Fibroblast of lung (primary cell): ENCODE measurements around the gene CASP10. TPM values are rescaled to one million over a fixed set of nuclear protein-coding genes. Genes with fewer than 3 reads are reported as not detected.

ENCODE experiments used
- DNase-seq, 2 donors: peaks; one replicate each; pipeline versions ENCODE4 v3.0.0 to v3.0.0-alpha.2; 2010; ENCODE audit warnings: low read depth in 2 of 2
- H2AFZ ChIP-seq: 2 replicates; pipeline ENCODE4 v1.5.1; 2012; ENCODE audit warnings: low read length, control low read depth, inconsistent platforms
- H3K27ac ChIP-seq: 2 replicates; pipeline ENCODE4 v1.5.1; 2011; ENCODE audit warnings: low read length, control low read depth; ENCODE audit not compliant: insufficient read depth
- H3K27me3 ChIP-seq: 2 replicates; pipeline ENCODE4 v1.5.1; 2011; ENCODE audit warnings: mild to moderate bottlenecking, low read length; ENCODE audit not compliant: control insufficient read depth, insufficient read depth
- H3K36me3 ChIP-seq: 2 replicates; pipeline ENCODE4 v1.5.1; 2011; ENCODE audit warnings: low read length; ENCODE audit not compliant: control insufficient read depth, insufficient read depth
- H3K4me1 ChIP-seq: 2 replicates; pipeline ENCODE4 v1.5.1; 2011; ENCODE audit warnings: low read length; ENCODE audit not compliant: control insufficient read depth, insufficient read depth; ENCODE audit errors: extremely low read depth
- H3K4me2 ChIP-seq: 2 replicates; pipeline ENCODE4 v1.5.1; 2011; ENCODE audit warnings: low read length, control low read depth; ENCODE audit not compliant: insufficient read depth; ENCODE audit errors: extremely low read depth
- H3K4me3 ChIP-seq, 4 experiments: fragments of 200-600 bp in 1 of 4; sonication (generic) in 1 of 4; replicated peaks in 1 of 4; 2 replicates each; pipeline ENCODE4 v1.5.1; 2011 to 2016; ENCODE audit warnings: low read length in 4 of 4, low read depth in 3 of 4, mild to moderate bottlenecking in 3 of 4, control low read depth in 2 of 4, inconsistent platforms in 1 of 4, mixed read lengths in 1 of 4; ENCODE audit not compliant: insufficient read depth in 1 of 4; ENCODE audit errors: control extremely low read depth in 1 of 4
- H3K79me2 ChIP-seq: 2 replicates; pipeline ENCODE4 v1.5.1; 2012; ENCODE audit warnings: mild to moderate bottlenecking, low read length, inconsistent platforms; ENCODE audit not compliant: control insufficient read depth, insufficient read depth
- H3K9ac ChIP-seq: 2 replicates; pipeline ENCODE4 v1.5.1; 2011; ENCODE audit warnings: mild to moderate bottlenecking, low read length, control low read depth; ENCODE audit not compliant: insufficient read depth
- H3K9me3 ChIP-seq: 2 replicates; pipeline ENCODE4 v1.5.1; 2012; ENCODE audit warnings: low read depth, low read length; ENCODE audit not compliant: control insufficient read depth, insufficient read depth
- H4K20me1 ChIP-seq: 2 replicates; pipeline ENCODE4 v1.5.1; 2011; ENCODE audit warnings: low read length; ENCODE audit not compliant: control insufficient read depth, insufficient read depth; ENCODE audit errors: extremely low read depth
- EZH2 ChIP-seq: IDR thresholded peaks from 2 replicates; pipeline ENCODE4 v1.5.1; 2012; ENCODE audit warnings: low read length, control low read depth, mild to moderate bottlenecking; ENCODE audit errors: missing control alignments
- polyA plus RNA-seq, 2 donors: library from polyadenylated mRNA; depleted of rRNA in 1 of 2; stranded (reverse) in 1 of 2; unstranded in 1 of 2; fragments of >200 nt; gene quantifications; 2 replicates each; pipeline ENCODE4 v1.2.1, GENCODE V29; 2011 to 2012; ENCODE audit warnings: missing spikeins in 1 of 2
- total RNA-seq: library from RNA; depleted of rRNA; stranded (reverse); fragments of >200 nt; gene quantifications from 2 replicates; pipeline ENCODE4 v1.2.1, GENCODE V29; 2014
- TF ChIP-seq, protein P1 (sequence below), 2 donors: IDR thresholded peaks in 1 of 2; conservative IDR thresholded peaks in 1 of 2; 1 replicate in 1 of 2; 2 replicates in 1 of 2; pipeline ENCODE4 v1.5.1; 2011 to 2012; ENCODE audit warnings: low read length in 2 of 2, control low read depth in 1 of 2, inconsistent platforms in 1 of 2, low read depth in 1 of 2, mild to moderate bottlenecking in 1 of 2

Gene CASP10
- total and polyA plus RNA-seq, 2 donors (not counting 1 experiment from before 2014, with no cell fraction given) = 5.5 to 8.1 TPM

DNA sequence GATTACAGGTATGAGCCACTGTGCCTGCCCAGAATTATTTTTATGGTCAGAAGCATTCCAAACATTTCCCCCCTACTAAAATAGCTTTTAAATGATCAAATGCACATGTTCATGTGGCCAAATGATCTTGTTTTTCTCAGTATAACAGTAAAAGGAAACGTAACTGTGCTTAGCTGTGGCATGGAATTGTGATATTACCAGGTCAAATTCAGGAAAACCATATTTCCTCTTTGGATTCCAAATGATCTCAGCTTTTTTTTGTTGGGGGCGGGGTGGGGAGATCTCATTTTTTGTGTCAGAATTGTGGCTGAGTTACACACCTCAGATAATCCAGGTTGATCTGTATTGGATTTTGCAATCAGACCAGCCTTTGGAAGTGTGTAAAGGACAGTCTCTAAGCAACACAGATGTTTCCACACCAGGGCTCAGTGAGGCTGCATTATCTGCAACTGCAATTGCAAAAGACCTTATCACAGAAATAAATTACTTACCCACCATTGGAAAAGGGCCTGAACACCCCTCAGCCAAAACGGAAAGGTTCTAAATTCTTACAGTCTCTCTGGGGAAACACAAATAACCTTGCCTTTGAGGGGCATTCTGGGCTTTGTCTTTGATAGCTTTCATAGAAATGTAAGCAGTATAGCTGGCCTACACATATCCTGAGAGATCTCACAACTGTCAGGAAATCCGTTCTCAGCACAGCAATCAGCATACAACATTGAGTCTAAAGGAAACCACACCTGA, 8.4 kb downstream of the CASP10 start:
- no peak for TF ChIP-seq EZH2
- TF ChIP-seq, protein P1, sequence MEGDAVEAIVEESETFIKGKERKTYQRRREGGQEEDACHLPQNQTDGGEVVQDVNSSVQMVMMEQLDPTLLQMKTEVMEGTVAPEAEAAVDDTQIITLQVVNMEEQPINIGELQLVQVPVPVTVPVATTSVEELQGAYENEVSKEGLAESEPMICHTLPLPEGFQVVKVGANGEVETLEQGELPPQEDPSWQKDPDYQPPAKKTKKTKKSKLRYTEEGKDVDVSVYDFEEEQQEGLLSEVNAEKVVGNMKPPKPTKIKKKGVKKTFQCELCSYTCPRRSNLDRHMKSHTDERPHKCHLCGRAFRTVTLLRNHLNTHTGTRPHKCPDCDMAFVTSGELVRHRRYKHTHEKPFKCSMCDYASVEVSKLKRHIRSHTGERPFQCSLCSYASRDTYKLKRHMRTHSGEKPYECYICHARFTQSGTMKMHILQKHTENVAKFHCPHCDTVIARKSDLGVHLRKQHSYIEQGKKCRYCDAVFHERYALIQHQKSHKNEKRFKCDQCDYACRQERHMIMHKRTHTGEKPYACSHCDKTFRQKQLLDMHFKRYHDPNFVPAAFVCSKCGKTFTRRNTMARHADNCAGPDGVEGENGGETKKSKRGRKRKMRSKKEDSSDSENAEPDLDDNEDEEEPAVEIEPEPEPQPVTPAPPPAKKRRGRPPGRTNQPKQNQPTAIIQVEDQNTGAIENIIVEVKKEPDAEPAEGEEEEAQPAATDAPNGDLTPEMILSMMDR (conservative IDR thresholded peaks at IDR 0.05 in 1 of 2, IDR thresholded peaks at IDR 0.05 in 1 of 2; ENCODE audit: low read depth in 1 of 2, low read length in 2 of 2) = no peak
- H4K20me1 ChIP-seq = no peaks in the 10 kb centered on the region
- no peaks in the 10 kb centered on the region for H3K4me1 ChIP-seq
- no peak overlapping the region for H3K27ac ChIP-seq
- H3K79me2 ChIP-seq = no peaks in the 10 kb centered on the region
- no peak for DNase-seq
- no peak overlapping the region for H3K4me3 ChIP-seq
- no peaks in the 10 kb centered on the region for H3K36me3 ChIP-seq
- H3K9me3 ChIP-seq = no peaks in the 10 kb centered on the region
- no peak overlapping the region for H3K9ac ChIP-seq
- H3K4me2 ChIP-seq = no peak overlapping the region
- H3K27me3 ChIP-seq = no peaks in the 10 kb centered on the region
- no peak overlapping the region for H2AFZ ChIP-seq

DNA sequence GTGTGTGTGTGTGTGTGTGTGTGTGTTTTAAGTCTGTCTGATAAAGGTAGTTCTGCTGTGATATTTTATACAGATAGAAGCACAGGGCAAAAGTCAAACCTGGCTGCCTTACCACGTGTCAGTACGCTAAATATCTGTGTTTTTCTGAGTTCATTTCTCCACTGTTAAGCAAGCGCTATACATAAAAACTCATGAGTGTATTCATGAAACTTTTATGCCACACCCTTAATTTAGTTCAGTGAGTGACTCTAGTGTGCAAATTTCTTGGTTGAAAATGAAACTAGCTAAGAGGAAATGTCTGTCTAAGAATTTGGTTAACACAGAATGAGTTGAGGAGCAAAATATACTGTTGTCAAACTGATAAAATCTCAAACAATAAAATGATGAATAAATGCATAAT, 11.2 kb downstream of the CASP10 start:
- no peak for TF ChIP-seq EZH2
- H3K79me2 ChIP-seq = no peaks in the 10 kb centered on the region
- H3K36me3 ChIP-seq = no peaks in the 10 kb centered on the region
- H3K9me3 ChIP-seq = no peaks in the 10 kb centered on the region
- H3K4me1 ChIP-seq = no peaks in the 10 kb centered on the region
- H3K4me3 ChIP-seq = no peak overlapping the region
- H2AFZ ChIP-seq = no peak overlapping the region
- no peak overlapping the region for H3K27ac ChIP-seq
- H3K9ac ChIP-seq = no peak overlapping the region
- no peak for DNase-seq
- no peaks in the 10 kb centered on the region for H4K20me1 ChIP-seq
- no peaks in the 10 kb centered on the region for H3K27me3 ChIP-seq
- no peak overlapping the region for H3K4me2 ChIP-seq

DNA sequence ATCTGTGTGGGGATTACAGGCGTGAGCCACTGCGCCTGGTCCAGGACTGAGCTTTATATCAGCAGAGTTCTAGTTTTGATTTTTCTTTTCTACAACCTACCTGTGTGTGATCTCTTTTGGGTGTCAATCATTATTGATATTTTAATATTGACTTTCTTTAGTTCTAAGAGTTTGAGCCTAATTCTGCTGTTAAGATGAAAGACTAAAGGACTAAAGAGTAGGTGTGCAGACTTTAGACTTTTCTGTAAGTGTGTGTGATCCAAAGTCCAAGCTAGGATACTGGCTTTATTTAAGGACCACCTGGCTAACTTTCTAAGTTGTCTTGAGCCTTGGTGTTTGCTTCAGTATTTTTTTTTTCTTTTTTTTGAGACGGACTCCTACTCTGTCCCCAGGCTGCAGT, 12.4 kb downstream of the CASP10 start:
- Histone ChIP-seq H3K79me2 (no peaks in the 10 kb centered on the region), H3K4me1 (no peaks in the 10 kb centered on the region), H3K4me2 (no peak overlapping the region), H4K20me1 (no peaks in the 10 kb centered on the region), H3K9me3 (no peaks in the 10 kb centered on the region), H3K9ac (no peak overlapping the region), H3K36me3 (no peaks in the 10 kb centered on the region), H3K27me3 (no peaks in the 10 kb centered on the region), H3K4me3 (no peak overlapping the region), H3K27ac (no peak overlapping the region), H2AFZ (no peak overlapping the region)
- no peak for DNase-seq
- TF ChIP-seq, protein P1 (conservative IDR thresholded peaks at IDR 0.05 in 1 of 2, IDR thresholded peaks at IDR 0.05 in 1 of 2; ENCODE audit: low read depth in 1 of 2, low read length in 2 of 2) = no peak
- no peak for TF ChIP-seq EZH2
